Kidney (tissue), 14 donors: Measurements from ENCODE around the gene SRSF3. TPM values are rescaled to one million over a fixed set of nuclear protein-coding genes. Genes with fewer than 3 reads are reported as not detected.

Source experiments
- DNase-seq, 5 donors: peaks; one replicate each; pipeline ENCODE4 v3.0.0-alpha.2; 2013 to 2020
- FAIRE-seq: peaks from 2 replicates; lab custom pipeline; 2012; peaks lifted over from hg19 to GRCh38; lab: Jason Lieb, UNC
- H3K27ac ChIP-seq, 2 donors: one replicate each; pipeline ENCODE4 v1.7.0; 2013; ENCODE audit warnings: low read depth in 2 of 2, low read length in 2 of 2, inconsistent platforms in 1 of 2
- H3K27me3 ChIP-seq: one replicate; pipeline ENCODE4 v1.7.1; 2013; ENCODE audit warnings: low read length, inconsistent platforms; ENCODE audit not compliant: control insufficient read depth, insufficient read depth
- H3K36me3 ChIP-seq, 3 donors: one replicate each; pipeline versions ENCODE4 v1.7.0 to v1.7.1; 2013; ENCODE audit warnings: low read length in 3 of 3, control low read depth in 1 of 3, inconsistent platforms in 1 of 3; ENCODE audit not compliant: insufficient read depth in 3 of 3, control insufficient read depth in 2 of 3
- H3K4me1 ChIP-seq, 3 donors: one replicate each; pipeline versions ENCODE4 v1.7.0 to v1.7.1; 2013; ENCODE audit warnings: low read length in 3 of 3, inconsistent platforms in 1 of 3, low read depth in 1 of 3; ENCODE audit not compliant: control insufficient read depth in 2 of 3, insufficient read depth in 2 of 3
- H3K4me3 ChIP-seq, 3 donors: one replicate each; pipeline versions ENCODE4 v1.7.0 to v1.8.1; 2013; ENCODE audit warnings: low read length in 3 of 3, control low read depth in 1 of 3, inconsistent platforms in 1 of 3
- H3K9ac ChIP-seq, 3 donors: one replicate each; pipeline versions ENCODE4 v1.7.0 to v1.7.1; 2013; ENCODE audit warnings: low read length in 3 of 3, control low read depth in 1 of 3, inconsistent platforms in 1 of 3
- H3K9me3 ChIP-seq, 3 donors: one replicate each; pipeline versions ENCODE4 v1.7.0 to v1.7.1; 2013; ENCODE audit warnings: low read length in 3 of 3, control low read depth in 1 of 3, inconsistent platforms in 1 of 3; ENCODE audit not compliant: control insufficient read depth in 2 of 3, insufficient read depth in 1 of 3
- intact Hi-C: fragments of 100-400 bp; cut with DNase I; formaldehyde crosslinking; loops from one replicate; pipeline ENCODE4 v1.11.1; 2022
- polyA plus RNA-seq: library from polyadenylated mRNA; stranded (reverse); fragments of 350-450 nt; fragmentation: Illumina TruSeq; extraction: RNeasy Lipid Tissue Mini Kit (QIAGEN cat#74804); gene quantifications from one replicate; pipeline ENCODE4 v1.2.3, GENCODE V29; 2014; ENCODE audit warnings: low read depth, low replicate concordance; ENCODE audit not compliant: insufficient read depth
- total RNA-seq: library from RNA; stranded (reverse); fragmentation: NEBNext Ultra II Directional; extraction: Animal tissue kit (Norgen Biotek cat#: 25700); gene quantifications from one replicate; pipeline ENCODE4 v1.2.1, GENCODE V29; 2021
- TF ChIP-seq, protein P1 (sequence below): IDR thresholded peaks from 3 replicates; pipeline ENCODE4 v1.5.1; 2012; ENCODE audit warnings: mild to moderate bottlenecking, moderate library complexity, borderline replicate concordance; ENCODE audit not compliant: insufficient read depth; ENCODE audit errors: extremely low read depth
- donor health status: control.
- donor health status: control.
- donor health status: control.
- donor health status: control.
- donor health status: control.
- donor health status: DM: yes; HTN: yes; CAD: no.
- donor health status: Normal renal cell carcinoma (clear cell type).

Gene SRSF3
- total and polyA plus RNA-seq, 2 donors from 2014 or later: 222 to 257 TPM

DNA sequence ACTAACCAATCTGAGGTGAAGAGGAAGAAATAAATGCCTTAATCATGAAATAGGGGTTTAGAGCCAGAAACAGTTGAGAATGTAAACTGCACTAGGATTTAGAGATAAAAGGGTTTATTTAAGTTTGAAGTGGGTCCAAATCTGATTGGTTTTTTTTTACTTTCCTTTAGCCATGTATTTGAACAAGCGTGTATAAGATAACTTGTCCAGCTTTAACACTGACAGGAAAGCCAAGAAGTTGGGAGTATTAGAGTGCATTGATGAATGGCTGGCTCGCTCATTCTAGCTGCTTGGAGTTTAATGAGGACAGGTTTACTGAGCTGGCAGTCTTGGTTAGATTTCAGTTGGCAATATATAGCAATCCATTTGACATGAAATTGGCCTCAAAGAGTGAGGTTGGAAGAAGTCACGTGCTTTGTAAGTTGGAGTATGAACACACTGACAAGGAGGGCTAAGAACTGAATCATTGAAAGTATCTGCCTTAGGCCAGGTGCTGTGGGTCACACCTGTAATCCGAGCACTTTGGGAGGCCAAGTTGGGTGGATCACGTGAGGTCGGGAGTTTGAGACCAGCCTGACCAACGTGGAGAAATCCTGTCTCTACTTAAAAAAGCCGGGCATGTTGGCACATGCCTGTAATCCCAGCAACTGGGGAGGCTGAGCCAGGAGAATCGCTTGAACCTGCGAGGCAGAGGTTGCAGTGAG, 13.7 kb downstream of the SRSF3 start:
- DNase-seq: no peak
- Histone ChIP-seq H3K36me3 (peaks cover 23 to 49% (median 28%) of the 10 kb centered on the region in 3 donors), H3K9me3 (no peaks in the 10 kb centered on the region), H3K9ac (no peak overlapping the region), H3K4me1 (peaks cover 0 to 5% (median 0%) of the 10 kb centered on the region in 3 donors), H3K27ac (peak overlapping the region in 1 of 2 donors; percentile 13), H3K4me3 (no peak overlapping the region), H3K27me3 (no peaks in the 10 kb centered on the region)
- TF ChIP-seq, protein P1, sequence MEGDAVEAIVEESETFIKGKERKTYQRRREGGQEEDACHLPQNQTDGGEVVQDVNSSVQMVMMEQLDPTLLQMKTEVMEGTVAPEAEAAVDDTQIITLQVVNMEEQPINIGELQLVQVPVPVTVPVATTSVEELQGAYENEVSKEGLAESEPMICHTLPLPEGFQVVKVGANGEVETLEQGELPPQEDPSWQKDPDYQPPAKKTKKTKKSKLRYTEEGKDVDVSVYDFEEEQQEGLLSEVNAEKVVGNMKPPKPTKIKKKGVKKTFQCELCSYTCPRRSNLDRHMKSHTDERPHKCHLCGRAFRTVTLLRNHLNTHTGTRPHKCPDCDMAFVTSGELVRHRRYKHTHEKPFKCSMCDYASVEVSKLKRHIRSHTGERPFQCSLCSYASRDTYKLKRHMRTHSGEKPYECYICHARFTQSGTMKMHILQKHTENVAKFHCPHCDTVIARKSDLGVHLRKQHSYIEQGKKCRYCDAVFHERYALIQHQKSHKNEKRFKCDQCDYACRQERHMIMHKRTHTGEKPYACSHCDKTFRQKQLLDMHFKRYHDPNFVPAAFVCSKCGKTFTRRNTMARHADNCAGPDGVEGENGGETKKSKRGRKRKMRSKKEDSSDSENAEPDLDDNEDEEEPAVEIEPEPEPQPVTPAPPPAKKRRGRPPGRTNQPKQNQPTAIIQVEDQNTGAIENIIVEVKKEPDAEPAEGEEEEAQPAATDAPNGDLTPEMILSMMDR: no peak
- no peak for FAIRE-seq
- intact Hi-C loops: no loop called here

DNA sequence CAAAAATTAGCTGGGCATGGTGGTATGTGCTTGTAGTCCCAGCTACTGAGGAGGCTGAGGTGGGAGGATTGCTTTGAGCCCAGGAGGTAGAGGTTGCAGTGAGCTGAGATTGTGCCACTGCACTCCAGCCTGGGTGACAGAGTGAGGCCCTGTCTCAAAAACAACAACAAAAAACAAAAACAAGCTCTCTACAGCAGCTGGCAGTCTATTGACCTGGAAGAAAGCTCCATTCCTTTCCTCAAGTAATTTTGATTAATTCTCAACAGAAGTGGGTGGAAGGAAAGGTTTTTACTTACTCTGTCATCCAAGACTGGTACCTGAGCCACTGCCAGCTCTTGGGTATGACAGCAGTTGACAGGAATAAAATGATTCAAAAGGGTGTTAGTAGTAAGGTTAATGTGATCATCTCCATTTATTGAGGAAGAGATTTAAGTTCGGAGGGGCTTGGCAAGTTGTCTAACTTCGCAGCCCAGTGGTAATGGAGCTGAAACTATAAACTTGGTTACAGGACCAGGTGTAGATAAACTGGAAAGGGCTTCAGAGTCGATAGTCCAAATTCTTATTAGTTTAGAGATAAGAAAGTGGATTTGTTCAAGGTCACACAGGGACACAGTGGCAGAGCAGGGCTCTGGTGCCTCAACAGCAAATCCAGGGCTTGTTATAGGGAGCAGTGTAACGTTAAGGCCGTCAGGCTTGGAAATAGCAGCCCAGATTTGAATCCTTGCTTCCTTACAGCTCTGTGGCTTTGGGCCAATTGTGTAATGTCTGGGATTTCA, 14.8 kb downstream of the SRSF3 start:
- Histone ChIP-seq H3K27me3 (no peaks in the 10 kb centered on the region), H3K27ac (peak overlapping the region in 1 of 2 donors; percentile 20), H3K9me3 (no peaks in the 10 kb centered on the region), H3K4me3 (no peak overlapping the region), H3K4me1 (peaks cover 0 to 5% (median 0%) of the 10 kb centered on the region in 3 donors), H3K9ac (no peak overlapping the region), H3K36me3 (peaks cover 17 to 38% (median 22%) of the 10 kb centered on the region in 3 donors)
- intact Hi-C loops: no loop called here
- TF ChIP-seq, protein P1: no peak
- DNase-seq (no peak), FAIRE-seq (no peak)

DNA sequence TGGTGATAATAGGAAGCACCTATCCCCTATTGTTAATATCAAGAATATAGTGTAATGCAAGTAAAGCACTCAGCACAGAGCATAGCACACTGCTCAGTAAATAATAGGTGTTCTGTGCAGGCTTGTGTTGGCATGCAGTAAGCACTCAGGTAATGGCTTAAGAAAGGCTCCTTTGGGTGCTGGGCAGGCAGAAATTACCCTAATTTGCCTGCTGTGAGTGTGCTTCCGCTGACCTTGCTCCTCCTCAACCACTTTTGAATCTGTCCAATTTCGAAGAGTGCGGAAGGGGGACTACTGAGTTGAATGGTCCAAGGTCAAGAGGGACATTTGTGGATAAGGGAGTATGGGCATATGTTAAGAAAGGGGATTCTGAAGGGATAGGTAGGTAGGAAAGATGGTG, 15.4 kb downstream of the SRSF3 start:
- H3K27me3 ChIP-seq: no peaks in the 10 kb centered on the region
- FAIRE-seq: no peak
- H3K4me1 ChIP-seq: peaks cover 0 to 5% (median 0%) of the 10 kb centered on the region in 3 donors
- peaks cover 17 to 32% (median 17%) of the 10 kb centered on the region in 3 donors for H3K36me3 ChIP-seq
- intact Hi-C loops: no loop called here
- TF ChIP-seq, protein P1: no peak
- H3K27ac ChIP-seq: no peak overlapping the region
- no peaks in the 10 kb centered on the region for H3K9me3 ChIP-seq
- no peak overlapping the region for H3K9ac ChIP-seq
- no peak for DNase-seq
- no peak overlapping the region for H3K4me3 ChIP-seq
